ENCODE measurements around the gene KRT76. TPM values are rescaled to one million over a fixed set of nuclear protein-coding genes. Genes with fewer than 3 reads are reported as not detected.

Gene KRT76
- total RNA-seq, 1 donor from 2014 or later, result not detected

DNA sequence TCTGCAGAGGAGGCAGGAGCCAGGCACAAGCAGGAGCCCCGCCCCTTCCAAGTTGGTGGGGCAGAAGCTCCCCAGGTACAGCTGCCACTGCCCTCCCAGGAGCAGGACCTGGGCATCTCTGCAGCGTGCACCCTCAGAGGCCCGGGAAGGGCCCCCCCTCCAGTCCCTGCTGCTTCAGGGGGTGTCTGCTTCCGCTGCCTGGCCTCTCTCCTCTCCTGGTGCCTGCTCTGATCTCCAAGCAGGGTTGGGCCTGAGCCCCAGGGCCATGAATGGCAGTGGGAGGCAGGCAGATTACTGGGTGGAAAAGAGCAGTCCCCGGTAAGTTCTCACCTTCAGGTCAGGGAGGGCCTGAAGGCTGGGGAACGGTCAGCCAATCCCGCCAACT is 35.0 kb downstream of the KRT76 start:
- no peak for ATAC-seq

DNA sequence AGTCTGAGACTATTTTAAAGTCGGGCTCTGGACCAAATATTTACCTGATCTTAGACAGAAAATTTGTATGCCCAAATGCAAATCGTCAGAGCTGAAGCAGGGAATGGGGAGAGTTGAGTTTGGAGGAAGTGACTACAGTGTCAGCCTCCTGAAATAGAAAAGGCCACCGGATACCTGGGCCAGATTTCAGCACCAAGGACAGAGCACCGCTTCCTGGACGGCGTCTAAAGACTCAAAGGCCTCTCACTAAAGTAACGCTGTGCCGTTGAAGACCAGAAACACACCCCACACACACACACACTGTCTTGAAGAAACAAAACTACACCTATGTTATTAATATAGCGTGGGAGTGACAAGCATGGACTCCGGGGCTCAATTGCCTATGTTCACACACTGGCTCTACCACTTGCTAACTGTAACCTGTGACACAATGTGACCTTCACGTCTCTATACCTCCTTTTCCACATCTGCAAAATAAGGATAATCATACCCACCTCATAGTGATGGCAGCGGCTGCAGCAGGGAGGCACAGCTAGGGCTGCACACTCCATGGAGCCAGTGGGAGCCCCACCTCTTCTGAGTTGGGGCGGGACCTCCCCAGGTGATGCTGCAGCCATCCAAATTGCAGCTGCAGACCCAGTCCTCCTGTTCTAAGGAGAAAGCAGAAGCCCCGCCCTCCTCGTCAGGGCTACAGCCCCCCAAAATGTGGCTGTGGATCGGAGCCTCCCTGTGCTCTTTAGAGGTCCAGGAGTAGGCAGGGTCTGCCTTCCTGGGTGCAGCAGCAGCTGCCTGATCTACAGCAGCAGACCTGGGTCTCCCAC is 35.6 kb downstream of the KRT76 start:
- DNase-seq (ENCODE audit: low spot score) (peak; percentile 58), ATAC-seq (peak; percentile 85)

More for the DNA sequence above, 35.0 kb downstream of the KRT76 start:
- no peak for DNase-seq (ENCODE audit: low spot score)

DNA sequence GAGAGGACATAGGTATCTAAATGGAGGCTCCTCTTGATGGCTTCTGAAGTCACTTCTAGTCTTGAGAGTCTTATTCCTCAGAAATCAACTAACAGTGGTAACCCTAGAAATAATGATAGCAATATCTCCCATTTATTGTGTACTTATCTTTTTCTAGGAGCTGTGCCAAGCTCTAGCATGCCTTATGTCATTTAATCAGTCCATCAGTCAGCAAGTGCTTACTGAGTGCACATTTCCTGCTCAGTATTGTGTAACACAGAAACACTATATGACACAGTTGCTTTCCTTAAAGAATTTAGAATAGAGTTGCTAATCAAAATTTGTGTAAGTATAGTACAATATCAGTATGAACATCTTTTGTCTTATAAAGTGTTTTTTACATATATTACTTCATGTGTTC is 36.6 kb downstream of the KRT76 start:
- no peak for ATAC-seq
- DNase-seq (ENCODE audit: low spot score), result no peak

DNA sequence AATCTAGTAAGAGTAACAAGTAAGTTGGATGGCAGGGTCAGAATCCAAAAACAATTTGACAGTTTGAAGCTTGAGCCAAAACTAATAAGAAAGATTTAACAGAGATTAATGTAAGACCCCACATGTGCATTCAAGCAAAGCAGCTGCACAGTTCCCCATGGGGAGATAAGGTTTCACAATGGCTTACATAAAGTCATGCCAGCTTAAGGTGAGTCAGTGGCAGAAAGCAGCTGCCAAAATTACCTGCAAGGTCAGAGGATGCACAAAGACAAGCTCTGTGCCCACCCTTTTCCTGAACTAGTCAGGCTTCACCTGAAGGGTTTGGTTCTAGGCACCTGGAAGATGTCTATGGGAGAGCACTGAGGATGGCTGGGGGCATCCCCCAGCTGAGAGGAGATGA is 37.2 kb downstream of the KRT76 start:
- ATAC-seq (no peak), DNase-seq (ENCODE audit: low spot score) (no peak)

DNA sequence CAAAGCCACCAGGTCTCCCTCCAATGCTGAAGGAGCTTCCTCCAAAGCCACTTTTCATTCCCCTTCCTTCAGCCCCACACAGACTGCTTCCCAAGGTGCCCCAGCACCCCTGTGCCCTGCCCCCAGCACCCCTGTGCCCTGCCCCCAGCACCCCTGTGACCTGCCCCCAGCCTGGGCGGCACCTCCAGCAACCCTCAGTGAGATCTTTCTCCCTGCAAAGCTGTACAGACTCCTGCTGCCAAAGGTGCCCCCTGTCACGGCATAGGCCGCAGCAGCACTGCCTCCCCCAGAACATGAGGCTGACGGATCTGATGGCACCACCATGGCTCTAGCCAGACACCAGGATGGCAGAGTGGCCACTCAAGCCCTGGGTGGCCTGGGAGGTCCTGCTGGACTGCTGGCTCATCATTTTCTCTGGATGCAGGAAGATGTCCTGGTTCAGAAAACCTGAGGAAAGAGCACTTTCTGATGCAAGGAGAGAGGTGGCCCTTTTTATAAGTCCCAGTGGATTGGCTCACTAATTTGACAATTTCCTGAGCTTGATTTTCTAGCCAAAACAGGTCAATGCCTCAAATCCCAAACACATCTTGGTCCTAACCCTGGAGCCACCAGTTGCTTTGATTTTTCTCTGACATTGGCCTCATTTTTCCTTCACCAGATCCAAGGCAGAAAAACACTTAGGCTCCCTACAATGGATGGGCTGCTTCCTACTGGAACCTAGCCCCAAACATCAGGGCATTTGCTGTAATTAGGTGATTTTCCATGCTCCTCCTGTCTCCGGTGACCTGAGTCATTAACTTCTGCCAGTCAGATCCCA is 41.1 kb downstream of the KRT76 start:
- ATAC-seq (no peak), DNase-seq (ENCODE audit: low spot score) (no peak)

DNA sequence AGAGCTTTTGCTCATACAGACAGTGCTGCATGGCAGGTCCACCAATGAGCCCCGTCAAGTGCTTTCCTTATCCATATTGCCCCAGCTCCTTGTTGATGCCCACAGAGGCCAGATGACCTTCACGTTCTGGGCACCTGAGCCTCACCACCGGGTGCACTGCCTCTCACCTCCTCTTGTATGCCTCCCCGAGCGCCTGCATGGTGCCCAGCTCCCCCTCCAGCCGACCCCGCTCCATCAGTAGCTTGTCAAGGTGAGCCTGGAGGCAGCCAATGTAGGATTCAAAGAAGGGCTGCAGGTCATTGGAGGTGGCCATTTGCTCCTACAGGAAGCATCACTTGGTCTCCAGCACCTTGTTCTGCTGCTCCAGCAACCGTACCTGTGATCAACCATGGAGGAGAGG is 42.0 kb downstream of the KRT76 start:
- no peak for ATAC-seq
- DNase-seq (ENCODE audit: low spot score), result no peak

DNA sequence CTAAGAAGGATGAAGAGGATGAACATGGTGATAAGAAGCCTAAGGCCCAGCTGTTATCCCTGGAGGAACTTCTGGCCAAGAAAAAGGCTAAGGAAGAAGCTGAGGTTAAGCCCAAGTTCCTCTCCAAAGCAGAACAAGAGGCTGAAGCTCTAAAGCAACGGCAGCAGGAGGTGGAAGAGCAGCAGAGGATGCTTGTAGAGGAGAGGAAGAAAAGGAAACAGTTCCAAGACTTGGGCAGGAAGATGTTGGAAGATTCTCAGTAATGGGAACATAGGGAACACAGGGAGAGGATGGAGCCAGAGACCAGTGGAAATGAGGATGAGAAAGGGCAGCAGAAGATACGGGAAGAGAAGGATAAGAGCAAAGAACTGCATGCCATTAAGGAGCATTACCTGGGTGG is 46.4 kb downstream of the KRT76 start:
- DNase-seq (ENCODE audit: low spot score) (no peak), ATAC-seq (no peak)

DNA sequence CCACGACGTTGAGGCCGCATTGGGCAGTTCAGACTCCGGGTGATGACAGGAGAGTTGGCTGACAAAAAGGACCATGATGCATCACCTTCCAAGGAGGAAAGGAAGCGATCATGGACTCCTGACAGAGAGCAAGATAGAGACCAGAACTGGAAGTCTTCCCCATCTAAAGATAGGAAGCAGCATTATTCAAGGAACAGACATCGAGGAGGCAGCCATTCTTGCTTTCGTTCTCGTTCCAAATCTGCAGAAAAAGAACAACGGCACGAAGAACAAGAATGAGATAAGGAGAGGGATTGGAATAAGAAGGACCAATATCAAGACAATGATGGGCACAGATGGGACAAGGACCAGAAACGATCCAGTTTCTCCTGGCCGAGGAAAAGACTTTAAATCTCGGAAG is 46.8 kb downstream of the KRT76 start:
- no peak for DNase-seq (ENCODE audit: low spot score)
- no peak for ATAC-seq

DNA sequence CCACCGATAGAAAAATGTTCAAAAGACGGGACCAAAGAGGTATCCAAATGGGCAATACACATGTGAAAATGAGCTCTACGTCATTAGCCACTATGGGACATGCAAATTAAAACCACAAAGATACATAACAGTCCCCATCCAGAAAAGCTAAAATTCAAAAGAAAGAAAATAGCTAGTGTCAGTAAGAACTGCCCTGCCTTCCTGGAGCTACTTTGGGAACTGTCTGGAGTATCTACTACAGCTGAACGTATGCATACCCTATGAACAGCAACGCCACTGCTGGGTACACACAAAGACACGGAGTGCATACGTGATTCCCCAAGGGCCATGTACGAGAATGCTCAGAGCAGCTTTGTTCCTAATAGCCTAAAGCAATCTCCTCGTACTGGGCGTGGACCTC is 48.0 kb downstream of the KRT76 start:
- DNase-seq (ENCODE audit: low spot score), result no peak
- no peak for ATAC-seq

DNA sequence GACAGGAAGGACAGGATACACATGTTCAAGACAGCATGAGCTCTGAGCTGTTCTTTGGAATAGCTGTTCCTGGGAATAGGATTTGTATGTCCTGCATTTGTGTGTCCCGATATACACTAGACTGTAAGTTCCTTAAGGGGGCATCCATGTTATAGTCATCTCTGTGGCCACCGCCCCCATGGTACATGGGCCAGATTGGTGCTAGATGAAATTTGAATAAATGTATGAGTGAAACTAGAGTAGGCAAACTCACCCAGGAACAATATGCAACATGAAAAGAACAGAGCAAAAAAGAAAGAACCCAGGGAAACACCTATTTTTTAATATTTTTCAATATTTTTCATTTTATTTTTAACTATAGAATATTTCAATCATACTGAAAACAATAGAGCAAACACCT is 48.8 kb downstream of the KRT76 start:
- ATAC-seq, result no peak
- no peak for DNase-seq (ENCODE audit: low spot score)

DNA sequence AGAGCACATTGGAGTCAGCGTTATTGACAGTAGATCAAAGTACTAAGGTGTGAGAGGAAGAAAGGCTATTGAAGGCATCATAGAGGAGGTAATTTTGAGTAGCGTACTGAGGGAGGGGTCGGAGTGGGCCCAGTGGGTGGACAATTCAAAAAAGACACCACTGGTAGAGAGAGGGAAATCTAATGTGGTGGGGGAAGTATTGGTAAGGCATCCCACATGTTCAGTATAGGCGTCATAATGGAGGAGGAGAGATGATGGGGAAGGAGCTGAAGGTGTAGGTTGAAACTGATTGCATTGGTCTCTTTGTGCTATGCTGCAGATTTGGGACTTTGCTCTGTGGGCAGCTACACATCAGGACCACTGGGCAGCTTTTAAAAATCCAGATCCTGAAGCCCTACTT is 50.1 kb downstream of the KRT76 start:
- no peak for DNase-seq (ENCODE audit: low spot score)
- ATAC-seq, result no peak

DNA sequence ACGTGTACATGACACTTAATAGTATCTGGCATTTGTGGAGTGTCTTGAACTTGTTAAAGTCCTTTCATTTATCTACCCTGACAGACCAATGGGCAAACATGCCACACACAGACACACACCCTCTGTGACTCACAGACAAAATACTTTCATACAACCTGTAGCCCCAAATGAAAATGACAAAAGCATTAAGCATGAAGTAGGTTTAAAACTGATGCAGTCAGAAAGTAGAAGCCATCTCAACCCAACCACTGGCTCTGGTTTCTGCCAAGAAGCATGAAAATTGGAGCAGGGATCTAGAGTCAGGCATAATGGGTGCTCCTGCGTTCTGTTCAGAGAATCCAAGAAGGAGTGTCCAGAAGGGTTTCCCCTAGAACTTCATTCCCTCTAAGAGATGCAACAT is 50.7 kb downstream of the KRT76 start:
- no peak for DNase-seq (ENCODE audit: low spot score)
- no peak for ATAC-seq

DNA sequence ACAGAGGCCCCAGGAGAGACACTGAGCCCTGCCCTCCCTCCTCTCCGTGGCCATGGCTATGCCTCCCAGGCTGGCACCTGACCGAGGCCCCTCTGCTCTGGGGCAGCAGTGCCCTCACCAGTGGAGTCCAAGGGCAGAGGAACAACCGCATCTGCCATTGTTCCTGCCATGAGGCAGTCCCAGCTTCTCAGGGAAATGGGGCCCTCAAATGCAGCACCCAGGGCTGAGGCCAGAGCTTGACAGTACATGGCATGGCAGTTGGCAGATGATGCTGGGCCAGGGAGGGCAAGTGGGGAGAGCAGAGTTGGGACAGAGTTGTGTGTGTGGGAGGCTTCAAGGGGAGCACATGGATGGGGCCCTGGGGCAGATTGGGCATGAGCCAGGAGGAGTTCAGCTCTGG is 52.8 kb downstream of the KRT76 start:
- ATAC-seq (no peak), DNase-seq (ENCODE audit: low spot score) (no peak)

DNA sequence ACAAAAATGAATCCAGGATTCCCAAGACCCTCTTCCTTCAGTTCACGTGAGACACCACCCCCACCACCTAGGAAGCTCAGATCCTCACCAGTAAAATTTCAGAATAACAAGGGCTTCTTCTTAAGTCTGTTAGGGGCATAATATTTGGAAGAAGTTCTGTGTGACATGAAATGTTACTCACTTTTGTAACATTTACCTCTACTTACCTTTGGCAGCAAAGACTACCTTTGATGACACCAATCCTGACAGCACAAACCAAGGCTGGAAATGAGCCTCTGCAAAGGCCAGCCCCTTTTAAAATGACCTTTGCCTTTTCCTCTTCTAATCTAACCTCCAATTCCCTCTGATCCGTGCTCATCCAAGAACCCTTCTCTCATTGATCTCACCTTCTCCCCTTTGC is 54.5 kb downstream of the KRT76 start:
- ATAC-seq (no peak), DNase-seq (ENCODE audit: low spot score) (no peak)

DNA sequence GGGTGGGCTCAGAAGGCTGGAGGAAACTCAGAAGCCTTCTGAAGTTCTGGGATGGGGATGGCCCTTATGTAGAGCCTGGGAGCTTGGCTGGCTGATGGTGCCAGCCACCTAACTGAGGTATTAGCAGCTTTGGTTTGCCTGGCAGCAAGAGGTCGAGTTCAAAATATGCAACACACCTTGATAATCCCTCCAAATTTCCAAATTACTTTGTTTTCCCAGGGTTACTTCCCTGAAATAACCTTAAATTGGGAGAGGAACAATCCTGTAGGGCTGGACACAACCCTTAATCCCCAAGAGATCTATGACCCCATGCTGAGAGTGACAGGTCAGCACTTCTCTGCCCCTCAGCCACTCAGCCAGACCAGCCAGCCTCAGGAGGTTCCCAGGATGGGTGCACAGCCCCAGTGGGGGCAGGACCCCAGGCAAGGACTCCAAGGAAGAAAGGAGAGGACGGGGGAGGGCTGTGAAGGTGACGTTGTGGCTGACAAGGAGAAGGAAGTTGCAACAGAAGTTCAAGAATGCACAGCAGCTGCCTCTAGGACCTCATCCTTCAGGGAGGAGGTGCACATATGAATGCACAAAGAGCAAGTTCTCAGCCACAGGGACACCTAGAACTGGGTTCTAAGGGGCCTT is 55.2 kb downstream of the KRT76 start:
- ATAC-seq (no peak), DNase-seq (ENCODE audit: low spot score) (no peak)

DNA sequence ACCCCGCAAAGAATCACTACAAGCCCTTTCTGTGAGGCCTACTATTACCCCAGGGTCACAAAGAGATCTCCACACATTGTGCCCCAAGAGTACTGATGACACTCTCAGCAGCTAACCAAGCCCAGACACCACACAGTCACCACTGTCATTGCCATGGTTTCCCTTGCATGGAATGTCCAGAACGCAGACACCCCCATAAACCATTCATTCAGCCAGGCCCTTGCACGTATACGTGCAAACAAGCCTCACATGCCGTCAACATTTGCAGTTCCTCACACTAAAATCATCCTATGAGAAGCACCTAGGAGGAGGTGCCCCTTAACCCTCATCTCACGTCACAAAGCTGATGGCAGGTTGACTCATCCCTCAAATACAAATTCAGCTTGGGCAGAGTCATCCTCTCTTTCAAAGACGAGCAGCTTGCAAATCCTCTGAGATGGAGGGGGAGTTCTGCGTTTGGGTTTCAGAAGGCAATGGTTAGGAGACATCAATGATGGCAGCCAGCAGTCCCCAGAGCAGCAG is 56.7 kb downstream of the KRT76 start:
- DNase-seq (ENCODE audit: low spot score) (no peak), ATAC-seq (no peak)

Other genes with a start within 250 kb of the KRT76 start
- gene KRT71, start 224.2 kb downstream of the KRT76 start, total RNA-seq, result not detected
- not detected for gene KRT74, start 203.5 kb downstream of the KRT76 start, total RNA-seq
- not detected for gene KRT72, start 175.9 kb downstream of the KRT76 start, total RNA-seq
- gene KRT73, start 158.8 kb downstream of the KRT76 start, total RNA-seq, result not detected
- gene KRT2, start 125.1 kb downstream of the KRT76 start, total RNA-seq, result not detected
- gene KRT1, start 96.9 kb downstream of the KRT76 start, total RNA-seq, result not detected
- gene KRT77, start 73.8 kb downstream of the KRT76 start, total RNA-seq, result not detected
- not detected for gene KRT3, start 18.8 kb upstream of the KRT76 start, total RNA-seq
- gene KRT4, start 36.8 kb upstream of the KRT76 start, total RNA-seq, result not detected
- not detected for gene KRT79, start 57.0 kb upstream of the KRT76 start, total RNA-seq
- not detected for gene KRT78, start 71.6 kb upstream of the KRT76 start, total RNA-seq
- 235 TPM for gene KRT8, start 127.7 kb upstream of the KRT76 start, total RNA-seq
- gene KRT18, start 171.8 kb upstream of the KRT76 start, total RNA-seq, result 194 TPM
- gene EIF4B, start 229.1 kb upstream of the KRT76 start, total RNA-seq, result 184 TPM